PFSK-1 (cell line): ENCODE data around the gene PLEKHM3.

Experiments
- FOXP2 ChIP-seq: optimal IDR thresholded peaks from 2 replicates; pipeline ENCODE3; 2011; ENCODE audit warnings: borderline replicate concordance, control low read depth, inconsistent platforms; ENCODE audit not compliant: insufficient read depth; ENCODE audit errors: extremely low read length, extremely low read depth
- POLR2AphosphoS5 ChIP-seq: IDR thresholded peaks from 2 replicates; pipeline ENCODE4 v1.6.1; 2012; ENCODE audit warnings: low read depth, mild to moderate bottlenecking, control low read depth, low read length, moderate library complexity
- SIN3A ChIP-seq: IDR thresholded peaks from 2 replicates; pipeline ENCODE4 v1.6.1; 2012; ENCODE audit warnings: mild to moderate bottlenecking, low read length, moderate library complexity, borderline replicate concordance; ENCODE audit not compliant: insufficient read depth
- TAF1 ChIP-seq: IDR thresholded peaks from 2 replicates; pipeline ENCODE4 v1.6.1; 2012; ENCODE audit warnings: low read length, control low read depth, borderline replicate concordance; ENCODE audit not compliant: insufficient read depth
- TF ChIP-seq, protein P1 (sequence below), 2 experiments: IDR thresholded peaks; 2 replicates each; pipeline versions ENCODE4 v1.6.1 to v1.8.0; 2011 to 2012; ENCODE audit warnings: low read depth in 2 of 2, low read length in 2 of 2, control low read depth in 1 of 2, inconsistent platforms in 1 of 2, mild to moderate bottlenecking in 1 of 2, moderate library complexity in 1 of 2; ENCODE audit not compliant: insufficient read depth in 1 of 2

PLEKHM3 gene

DNA sequence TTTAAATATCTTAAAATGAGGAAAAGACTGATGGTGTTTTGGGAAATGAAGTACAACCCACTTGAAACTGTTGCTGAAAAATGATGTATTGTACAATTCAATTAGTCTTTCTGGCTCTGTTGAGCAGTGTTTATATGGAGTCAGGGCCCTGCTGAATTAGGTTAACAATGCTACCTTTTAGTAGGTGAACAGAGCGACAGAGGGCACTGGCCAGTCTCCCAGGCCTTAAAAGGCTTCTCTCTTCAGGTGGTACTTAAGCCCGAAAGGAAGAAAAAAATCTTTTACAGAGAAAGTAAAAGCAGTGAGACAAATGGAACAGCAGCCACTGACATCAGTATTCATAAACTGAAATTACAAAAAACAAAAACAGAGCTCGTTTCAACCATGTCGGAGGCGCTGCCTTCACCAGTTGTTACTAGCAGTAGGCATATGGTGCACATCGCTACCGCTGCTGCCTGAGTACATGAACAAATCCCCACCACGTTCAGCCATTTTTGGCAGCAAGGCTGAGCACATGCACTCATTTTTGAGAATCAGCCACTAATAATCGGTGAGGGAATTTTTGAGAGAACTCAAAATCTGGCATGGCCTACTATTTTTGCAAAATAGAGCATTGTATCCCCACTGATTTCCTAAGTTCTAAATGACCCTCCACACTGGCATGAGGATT is 91.8 kb downstream of the PLEKHM3 start:
- TF ChIP-seq FOXP2 (no peak), SIN3A (no peak), TAF1 (no peak), POLR2AphosphoS5 (no peak)
- TF ChIP-seq, protein P1, sequence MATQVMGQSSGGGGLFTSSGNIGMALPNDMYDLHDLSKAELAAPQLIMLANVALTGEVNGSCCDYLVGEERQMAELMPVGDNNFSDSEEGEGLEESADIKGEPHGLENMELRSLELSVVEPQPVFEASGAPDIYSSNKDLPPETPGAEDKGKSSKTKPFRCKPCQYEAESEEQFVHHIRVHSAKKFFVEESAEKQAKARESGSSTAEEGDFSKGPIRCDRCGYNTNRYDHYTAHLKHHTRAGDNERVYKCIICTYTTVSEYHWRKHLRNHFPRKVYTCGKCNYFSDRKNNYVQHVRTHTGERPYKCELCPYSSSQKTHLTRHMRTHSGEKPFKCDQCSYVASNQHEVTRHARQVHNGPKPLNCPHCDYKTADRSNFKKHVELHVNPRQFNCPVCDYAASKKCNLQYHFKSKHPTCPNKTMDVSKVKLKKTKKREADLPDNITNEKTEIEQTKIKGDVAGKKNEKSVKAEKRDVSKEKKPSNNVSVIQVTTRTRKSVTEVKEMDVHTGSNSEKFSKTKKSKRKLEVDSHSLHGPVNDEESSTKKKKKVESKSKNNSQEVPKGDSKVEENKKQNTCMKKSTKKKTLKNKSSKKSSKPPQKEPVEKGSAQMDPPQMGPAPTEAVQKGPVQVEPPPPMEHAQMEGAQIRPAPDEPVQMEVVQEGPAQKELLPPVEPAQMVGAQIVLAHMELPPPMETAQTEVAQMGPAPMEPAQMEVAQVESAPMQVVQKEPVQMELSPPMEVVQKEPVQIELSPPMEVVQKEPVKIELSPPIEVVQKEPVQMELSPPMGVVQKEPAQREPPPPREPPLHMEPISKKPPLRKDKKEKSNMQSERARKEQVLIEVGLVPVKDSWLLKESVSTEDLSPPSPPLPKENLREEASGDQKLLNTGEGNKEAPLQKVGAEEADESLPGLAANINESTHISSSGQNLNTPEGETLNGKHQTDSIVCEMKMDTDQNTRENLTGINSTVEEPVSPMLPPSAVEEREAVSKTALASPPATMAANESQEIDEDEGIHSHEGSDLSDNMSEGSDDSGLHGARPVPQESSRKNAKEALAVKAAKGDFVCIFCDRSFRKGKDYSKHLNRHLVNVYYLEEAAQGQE (IDR thresholded peaks at IDR 0.05; ENCODE audit: insufficient read depth in 1 of 2, low read depth in 2 of 2, low read length in 2 of 2) = no peak

DNA sequence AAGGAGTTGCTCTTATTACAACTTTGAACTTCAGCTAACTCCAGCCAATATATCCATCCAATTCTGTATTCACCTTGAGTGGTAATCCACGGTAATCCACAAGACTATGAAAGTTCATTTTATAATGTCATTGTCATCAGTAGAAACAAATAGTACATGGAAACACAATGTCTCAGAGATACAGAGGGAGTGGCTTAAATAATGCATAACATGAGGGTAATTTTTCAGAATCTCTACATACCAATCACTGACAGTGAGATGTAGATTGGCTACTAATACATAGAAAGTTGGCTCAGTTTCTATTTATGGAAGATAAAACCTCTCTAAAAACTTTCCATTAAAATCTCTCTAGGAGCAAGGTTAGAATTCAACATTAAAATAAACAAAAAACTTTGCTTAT is 93.2 kb downstream of the PLEKHM3 start:
- no peak for TF ChIP-seq TAF1
- no peak for TF ChIP-seq SIN3A

DNA sequence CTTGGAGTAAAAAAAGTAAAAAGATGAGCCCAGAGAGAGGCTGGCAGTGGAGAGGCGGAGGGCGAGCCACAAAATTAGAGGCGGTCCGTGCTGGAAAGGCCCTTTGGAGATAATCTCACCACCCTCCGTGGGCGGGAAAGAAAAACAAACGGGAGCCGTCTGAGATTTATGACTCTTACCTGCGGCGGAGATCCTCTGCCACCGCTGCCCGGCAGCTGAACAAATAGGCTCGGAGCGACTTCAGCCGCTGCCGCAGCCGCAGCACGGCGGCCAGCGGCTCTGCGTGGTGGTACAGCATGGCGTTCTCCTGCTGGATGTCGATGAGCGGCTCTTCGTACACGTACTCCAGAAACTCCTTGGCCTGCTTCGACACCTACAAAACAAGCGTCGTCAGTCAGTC is 94.6 kb downstream of the PLEKHM3 start:
- no peak for TF ChIP-seq FOXP2
- TF ChIP-seq, protein P1 (IDR thresholded peaks at IDR 0.05; ENCODE audit: insufficient read depth in 1 of 2, low read depth in 2 of 2, low read length in 2 of 2) = no peak
- TF ChIP-seq SIN3A = no peak
- no peak for TF ChIP-seq POLR2AphosphoS5
- TF ChIP-seq TAF1 = no peak

DNA sequence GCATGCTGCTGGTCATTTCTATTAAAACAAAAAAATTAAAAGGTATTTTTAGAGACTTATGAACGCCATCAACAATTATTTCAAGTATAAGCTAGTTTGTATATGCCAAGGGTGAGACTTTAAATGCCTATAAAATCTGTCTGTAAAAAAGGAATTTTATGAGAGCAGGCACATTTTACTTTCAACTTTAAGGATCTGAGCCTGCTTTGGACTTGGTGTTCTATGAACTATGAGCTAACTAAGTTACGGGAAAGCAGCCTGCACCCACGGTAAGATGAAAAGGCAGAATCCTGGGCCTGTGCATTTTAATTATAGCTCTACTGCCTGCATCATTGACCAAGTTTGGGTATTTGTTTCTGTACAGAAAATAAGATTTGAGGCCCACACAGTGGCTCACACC is 95.4 kb downstream of the PLEKHM3 start:
- TF ChIP-seq FOXP2 (no peak), SIN3A (no peak), TAF1 (no peak), POLR2AphosphoS5 (no peak)
- TF ChIP-seq, protein P1 (IDR thresholded peaks at IDR 0.05; ENCODE audit: insufficient read depth in 1 of 2, low read depth in 2 of 2, low read length in 2 of 2) = no peak

GRCh38 chr2:207928079-207928478 is 97.2 kb downstream of the PLEKHM3 start:
- TF ChIP-seq FOXP2 = no peak
- TF ChIP-seq TAF1 = no peak
- TF ChIP-seq POLR2AphosphoS5 = no peak
- TF ChIP-seq SIN3A = no peak
- TF ChIP-seq, protein P1 (IDR thresholded peaks at IDR 0.05; ENCODE audit: insufficient read depth in 1 of 2, low read depth in 2 of 2, low read length in 2 of 2) = no peak
